Uterus (tissue), 2 donors: Measurements from ENCODE around the gene CACNG5.

Experiments used
- CTCF ChIP-seq, 4 experiments: fragments of 200-600 bp in 2 of 4; fragments of 450-650 bp in 2 of 4; sonication (generic) in 2 of 4; IDR thresholded peaks; one replicate each; pipeline ENCODE4 v1.5.1; 2016 to 2019; ENCODE audit warnings: antibody characterized with exemption in 4 of 4, mild to moderate bottlenecking in 2 of 4, moderate library complexity in 1 of 4
- POLR2A ChIP-seq, 2 donors: fragments of 450-650 bp; IDR thresholded peaks; one replicate each; pipeline ENCODE4 v1.6.1; 2016; ENCODE audit warnings: antibody characterized with exemption in 2 of 2, mild to moderate bottlenecking in 1 of 2, moderate library complexity in 1 of 2

GRCh38 chr17:66865151-66865550 is 30.2 kb downstream of the CACNG5 start:
- TF ChIP-seq CTCF (IDR thresholded peaks at IDR 0.05) (no peak), POLR2A (IDR thresholded peaks at IDR 0.05) (no peak)
